ENCODE data around the gene IKZF2.

IKZF2 gene

DNA sequence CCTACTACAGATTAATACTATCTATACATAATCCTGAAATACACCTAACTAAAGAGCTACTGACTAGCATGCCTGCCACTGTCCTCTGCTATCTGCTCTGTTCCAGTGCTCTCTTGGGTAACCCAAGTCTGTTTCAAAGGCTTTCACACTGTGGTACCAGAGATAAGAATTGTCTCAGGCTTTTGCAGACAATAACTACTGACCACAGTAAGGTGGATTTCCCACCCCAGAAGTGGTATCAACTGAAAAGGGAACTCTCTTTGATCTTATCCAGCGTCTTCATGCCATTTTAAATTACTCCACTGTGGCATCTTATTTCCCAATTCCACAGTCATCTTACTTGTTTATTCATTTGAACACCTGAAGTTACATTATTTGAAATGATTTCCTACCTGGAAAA, 190.2 kb downstream of the IKZF2 start:
- Histone ChIP-seq H3K36me3 (ENCODE audit: control insufficient read depth, low read depth, low read length) (no peaks in the 10 kb centered on the region), H3K9me3 (ENCODE audit: control insufficient read depth, low read depth, low read length) (no peaks in the 10 kb centered on the region), H3K9ac (ENCODE audit: low read length) (no peak overlapping the region), H3K27ac (ENCODE audit: low read length) (no peak overlapping the region), H3K4me1 (ENCODE audit: control insufficient read depth, low read depth, low read length) (no peaks in the 10 kb centered on the region), H3K4me3 (ENCODE audit: low read length) (no peak overlapping the region), H3K27me3 (ENCODE audit: control insufficient read depth, insufficient read depth, low read length) (no peaks in the 10 kb centered on the region)

DNA sequence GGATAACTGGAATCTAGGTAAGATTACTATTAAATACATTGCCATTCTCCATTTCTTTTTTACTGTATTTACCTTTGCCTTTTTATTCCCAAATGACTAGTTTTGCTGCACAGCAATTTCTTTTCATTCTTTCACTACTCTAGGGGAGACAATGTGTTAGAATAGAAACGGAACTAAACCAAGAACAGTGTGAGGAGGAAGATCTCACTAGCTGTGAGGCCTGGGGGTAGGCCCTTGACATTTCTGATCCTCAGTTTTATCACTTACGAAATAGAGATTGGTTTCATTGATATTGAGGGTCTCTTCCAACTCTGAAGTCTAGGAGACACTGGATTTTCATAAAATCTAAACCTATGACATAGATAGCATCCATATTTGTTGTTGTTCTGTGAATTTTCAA, 191.1 kb downstream of the IKZF2 start:
- Histone ChIP-seq H3K9me3 (ENCODE audit: control insufficient read depth, low read depth, low read length) (no peaks in the 10 kb centered on the region), H3K9ac (ENCODE audit: low read length) (no peak overlapping the region), H3K27me3 (ENCODE audit: control insufficient read depth, insufficient read depth, low read length) (no peaks in the 10 kb centered on the region), H3K36me3 (ENCODE audit: control insufficient read depth, low read depth, low read length) (no peaks in the 10 kb centered on the region), H3K27ac (ENCODE audit: low read length) (no peak overlapping the region), H3K4me3 (ENCODE audit: low read length) (no peak overlapping the region), H3K4me1 (ENCODE audit: control insufficient read depth, low read depth, low read length) (no peaks in the 10 kb centered on the region)

DNA sequence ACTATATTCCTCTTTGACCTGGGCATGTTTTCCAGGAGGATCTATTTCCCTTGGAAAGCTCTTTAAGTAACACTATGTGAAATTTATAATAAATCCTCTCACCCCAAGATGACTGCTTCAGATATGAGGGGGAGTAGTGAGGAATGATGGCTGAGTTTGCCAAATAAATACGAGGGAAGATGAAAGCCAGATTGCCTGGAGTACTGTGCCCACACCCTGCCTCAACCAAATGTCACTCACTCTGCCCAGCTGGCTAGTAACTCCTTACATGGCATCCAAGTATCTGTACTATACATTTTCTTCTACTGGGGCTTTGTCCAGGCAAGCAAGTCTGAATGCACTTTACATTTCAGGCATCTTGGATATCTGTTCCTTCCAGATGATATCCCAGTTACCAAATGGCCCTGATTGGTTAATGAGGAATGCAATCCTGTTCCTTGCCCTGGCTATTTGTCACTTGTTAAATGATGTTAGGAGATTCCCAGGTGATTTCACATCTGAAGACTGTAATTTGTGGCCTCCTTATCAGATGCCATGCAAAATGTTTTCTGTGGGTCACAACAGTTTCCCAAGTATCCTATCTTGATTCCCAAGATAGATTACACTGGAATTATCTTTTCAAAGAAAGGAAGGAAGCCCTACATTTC, 191.8 kb downstream of the IKZF2 start:
- H3K9ac ChIP-seq (ENCODE audit: low read length): no peak overlapping the region
- H3K9me3 ChIP-seq (ENCODE audit: control insufficient read depth, low read depth, low read length): no peaks in the 10 kb centered on the region
- no peak overlapping the region for H3K4me3 ChIP-seq (ENCODE audit: low read length)
- H3K27ac ChIP-seq (ENCODE audit: low read length): no peak overlapping the region
- H3K4me1 ChIP-seq (ENCODE audit: control insufficient read depth, low read depth, low read length): no peaks in the 10 kb centered on the region
- no peaks in the 10 kb centered on the region for H3K27me3 ChIP-seq (ENCODE audit: control insufficient read depth, insufficient read depth, low read length)
- no peaks in the 10 kb centered on the region for H3K36me3 ChIP-seq (ENCODE audit: control insufficient read depth, low read depth, low read length)

DNA sequence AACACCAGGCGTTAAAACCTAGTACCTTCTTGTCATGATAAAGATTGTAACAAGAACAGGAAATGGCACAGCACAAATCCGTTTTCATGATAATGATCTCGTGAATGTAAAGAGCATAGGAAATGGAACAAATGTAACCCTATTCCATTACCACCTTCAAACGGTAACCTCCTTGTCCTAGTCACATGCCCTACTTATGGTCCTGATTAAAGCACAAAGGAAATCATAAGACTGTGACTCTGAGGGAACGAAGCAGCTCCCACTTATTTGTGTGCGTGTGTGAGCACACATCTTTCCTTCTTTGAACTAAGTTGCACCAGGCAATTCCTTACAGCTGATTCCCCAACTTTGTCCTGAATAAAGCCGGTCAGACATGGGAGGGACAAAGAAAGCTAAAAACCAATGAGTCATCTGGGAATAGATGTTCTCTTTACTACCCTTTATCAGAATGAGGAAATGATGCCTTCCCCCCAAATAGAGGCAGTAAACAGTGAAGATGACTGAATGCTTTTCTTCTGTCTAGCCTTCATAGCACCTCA, 192.6 kb downstream of the IKZF2 start:
- Histone ChIP-seq H3K4me1 (ENCODE audit: control insufficient read depth, low read depth, low read length) (no peaks in the 10 kb centered on the region), H3K36me3 (ENCODE audit: control insufficient read depth, low read depth, low read length) (no peaks in the 10 kb centered on the region), H3K27ac (ENCODE audit: low read length) (no peak overlapping the region)

DNA sequence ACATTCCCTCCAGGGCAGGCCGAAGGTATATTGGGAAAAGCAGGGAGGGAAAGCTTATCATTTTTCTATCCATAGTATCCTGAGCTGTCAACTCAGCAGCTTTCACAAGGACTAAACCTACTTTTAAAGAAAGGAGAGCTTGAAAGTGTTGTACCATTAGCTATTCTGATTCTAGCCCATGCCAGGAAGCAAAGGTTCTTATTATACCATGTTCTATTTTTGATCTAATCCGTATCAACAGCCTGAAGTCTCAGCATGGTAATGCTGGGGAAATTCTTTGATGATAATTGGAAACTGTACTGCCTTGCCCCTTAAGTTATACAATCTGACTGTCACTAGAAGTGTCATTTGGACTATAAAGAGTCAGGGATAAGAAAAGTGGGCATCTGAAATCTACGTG, 193.3 kb downstream of the IKZF2 start:
- Histone ChIP-seq H3K9me3 (ENCODE audit: control insufficient read depth, low read depth, low read length) (no peaks in the 10 kb centered on the region), H3K9ac (ENCODE audit: low read length) (no peak overlapping the region), H3K4me1 (ENCODE audit: control insufficient read depth, low read depth, low read length) (no peaks in the 10 kb centered on the region), H3K27ac (ENCODE audit: low read length) (no peak overlapping the region), H3K36me3 (ENCODE audit: control insufficient read depth, low read depth, low read length) (no peaks in the 10 kb centered on the region), H3K27me3 (ENCODE audit: control insufficient read depth, insufficient read depth, low read length) (no peaks in the 10 kb centered on the region), H3K4me3 (ENCODE audit: low read length) (no peak overlapping the region)

More for the DNA sequence above, 192.6 kb downstream of the IKZF2 start:
- Histone ChIP-seq H3K27me3 (ENCODE audit: control insufficient read depth, insufficient read depth, low read length) (no peaks in the 10 kb centered on the region), H3K9ac (ENCODE audit: low read length) (no peak overlapping the region), H3K9me3 (ENCODE audit: control insufficient read depth, low read depth, low read length) (no peaks in the 10 kb centered on the region), H3K4me3 (ENCODE audit: low read length) (no peak overlapping the region)

DNA sequence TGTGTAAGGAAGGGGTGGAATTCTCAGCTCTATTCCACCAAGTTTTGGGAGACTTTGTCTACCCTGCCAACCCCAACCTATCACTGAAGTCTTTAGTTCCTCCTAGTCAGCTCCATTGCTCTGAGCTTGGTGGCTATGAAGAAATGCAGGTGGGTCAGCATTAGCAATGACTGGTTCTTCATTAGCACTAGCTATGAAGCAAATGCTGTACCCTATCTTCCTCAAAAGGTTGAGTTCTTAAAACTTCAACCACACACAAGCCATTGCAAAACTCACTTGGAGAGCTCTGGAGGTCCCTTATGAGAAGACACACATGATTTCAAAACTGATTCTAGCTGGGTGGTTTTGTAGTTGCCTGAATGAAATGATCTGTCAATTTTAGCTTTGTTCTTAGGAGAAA, 193.8 kb downstream of the IKZF2 start:
- Histone ChIP-seq H3K27me3 (ENCODE audit: control insufficient read depth, insufficient read depth, low read length) (no peaks in the 10 kb centered on the region), H3K36me3 (ENCODE audit: control insufficient read depth, low read depth, low read length) (no peaks in the 10 kb centered on the region), H3K4me3 (ENCODE audit: low read length) (no peak overlapping the region), H3K27ac (ENCODE audit: low read length) (no peak overlapping the region), H3K9ac (ENCODE audit: low read length) (no peak overlapping the region), H3K4me1 (ENCODE audit: control insufficient read depth, low read depth, low read length) (no peaks in the 10 kb centered on the region), H3K9me3 (ENCODE audit: control insufficient read depth, low read depth, low read length) (no peaks in the 10 kb centered on the region)

DNA sequence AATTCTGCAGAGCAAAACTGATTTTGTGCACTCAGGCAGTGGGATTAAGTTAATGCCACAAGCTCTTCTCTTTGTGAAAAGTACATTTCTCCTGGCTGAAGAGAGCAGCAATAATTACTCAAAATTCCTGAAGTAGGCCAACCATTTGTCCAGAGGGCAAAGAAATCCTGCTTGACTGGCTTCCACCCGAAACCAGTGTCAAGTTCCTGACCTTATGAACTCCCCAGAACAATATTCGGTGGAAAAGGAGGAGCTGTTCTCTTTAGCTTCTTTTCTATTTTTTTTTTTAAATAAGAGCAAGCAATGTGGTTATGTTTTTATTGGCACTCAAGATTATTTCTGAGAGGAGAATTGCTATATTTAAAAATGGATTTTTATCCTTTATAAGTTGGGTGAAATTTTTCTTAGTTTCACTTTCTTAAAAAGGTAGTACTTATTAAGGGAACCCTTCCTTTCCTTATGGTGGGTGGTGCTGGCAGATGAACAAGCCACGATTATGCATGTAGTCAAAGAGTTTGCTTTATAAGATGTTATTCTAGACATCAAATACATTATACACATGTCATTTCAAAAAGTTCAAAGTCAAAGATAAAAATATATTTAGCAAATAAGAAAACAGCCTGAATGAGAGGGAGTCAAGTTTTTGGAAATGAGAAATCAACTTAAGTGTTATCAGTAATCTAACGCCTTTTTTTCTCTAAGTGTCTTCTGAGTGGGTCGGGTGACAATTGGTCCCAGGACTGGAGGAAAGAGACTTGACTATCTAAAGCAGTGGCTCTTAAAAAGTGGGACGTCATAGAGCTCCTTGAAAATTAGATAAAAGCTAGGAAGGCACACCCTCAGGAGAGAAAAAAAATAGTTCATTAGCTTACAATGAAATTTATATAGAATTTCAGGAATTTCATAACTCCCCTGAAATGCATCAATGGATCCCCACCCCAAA, 194.5 kb downstream of the IKZF2 start:
- no peak overlapping the region for H3K4me3 ChIP-seq (ENCODE audit: low read length)
- H3K27me3 ChIP-seq (ENCODE audit: control insufficient read depth, insufficient read depth, low read length): no peaks in the 10 kb centered on the region
- no peaks in the 10 kb centered on the region for H3K4me1 ChIP-seq (ENCODE audit: control insufficient read depth, low read depth, low read length)
- no peaks in the 10 kb centered on the region for H3K9me3 ChIP-seq (ENCODE audit: control insufficient read depth, low read depth, low read length)
- H3K27ac ChIP-seq (ENCODE audit: low read length): no peak overlapping the region
- H3K9ac ChIP-seq (ENCODE audit: low read length): no peak overlapping the region
- no peaks in the 10 kb centered on the region for H3K36me3 ChIP-seq (ENCODE audit: control insufficient read depth, low read depth, low read length)

DNA sequence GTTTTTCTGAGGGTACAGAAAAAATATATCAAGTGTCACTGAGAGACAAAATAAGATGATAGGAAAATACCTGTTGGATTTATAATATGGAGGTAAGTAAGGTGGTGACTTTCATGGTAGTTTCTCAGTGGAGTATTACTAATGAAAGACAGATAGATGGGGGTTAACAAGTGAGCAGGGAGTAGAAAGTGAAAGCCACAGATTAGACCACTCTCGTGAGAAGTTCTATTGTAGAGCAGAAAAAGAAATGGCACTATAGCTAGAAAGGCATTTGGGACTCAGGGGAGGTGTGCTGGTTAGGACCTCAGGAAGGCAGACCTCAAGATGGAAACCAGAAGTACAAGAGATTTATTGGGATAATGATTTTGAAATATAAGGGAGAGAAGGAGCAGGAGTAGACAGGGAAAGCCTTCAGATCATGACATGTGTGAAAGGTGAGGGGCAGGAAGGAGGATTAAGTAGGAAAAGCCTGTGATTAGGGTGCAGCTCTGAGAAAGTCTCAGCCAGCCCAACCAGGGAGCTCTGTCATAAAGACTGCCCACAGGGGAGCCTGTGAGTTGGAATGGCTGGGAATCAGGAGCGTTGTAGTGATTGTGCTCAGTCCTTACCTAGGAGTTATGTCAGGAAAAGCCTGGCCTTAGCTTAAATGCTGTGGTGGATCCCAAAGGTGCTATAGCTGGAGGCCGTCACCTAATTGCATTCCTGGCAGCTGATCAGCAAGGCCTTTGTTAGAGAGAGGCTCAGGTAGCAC, 198.1 kb downstream of the IKZF2 start:
- Histone ChIP-seq H3K36me3 (ENCODE audit: control insufficient read depth, low read depth, low read length) (no peaks in the 10 kb centered on the region), H3K27ac (ENCODE audit: low read length) (no peak overlapping the region), H3K27me3 (ENCODE audit: control insufficient read depth, insufficient read depth, low read length) (no peaks in the 10 kb centered on the region), H3K4me1 (ENCODE audit: control insufficient read depth, low read depth, low read length) (no peaks in the 10 kb centered on the region), H3K9ac (ENCODE audit: low read length) (no peak overlapping the region), H3K4me3 (ENCODE audit: low read length) (no peak overlapping the region), H3K9me3 (ENCODE audit: control insufficient read depth, low read depth, low read length) (no peaks in the 10 kb centered on the region)

DNA sequence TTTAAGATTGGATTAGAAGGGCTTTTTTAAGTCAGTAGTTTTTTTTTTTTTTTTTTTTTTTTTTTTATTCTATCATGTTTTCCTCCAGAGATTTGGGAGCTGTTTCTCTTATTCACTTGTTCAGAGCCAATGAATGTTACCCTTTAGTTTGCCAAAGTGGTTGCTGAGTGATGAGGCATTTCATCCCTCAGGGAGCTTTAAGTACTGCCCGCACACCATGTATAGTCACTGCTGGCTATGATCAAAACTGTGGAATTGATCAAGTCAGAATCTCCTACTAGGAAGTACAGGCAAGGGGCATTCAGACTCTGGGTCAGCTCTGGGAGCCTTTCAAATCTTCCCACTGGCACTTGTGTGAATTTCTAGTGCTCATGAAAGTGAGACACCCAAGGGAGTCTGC, 201.6 kb downstream of the IKZF2 start:
- H3K36me3 ChIP-seq (ENCODE audit: control insufficient read depth, low read depth, low read length): no peaks in the 10 kb centered on the region
- no peaks in the 10 kb centered on the region for H3K9me3 ChIP-seq (ENCODE audit: control insufficient read depth, low read depth, low read length)
- no peak overlapping the region for H3K4me3 ChIP-seq (ENCODE audit: low read length)
- H3K27ac ChIP-seq (ENCODE audit: low read length): no peak overlapping the region
- H3K4me1 ChIP-seq (ENCODE audit: control insufficient read depth, low read depth, low read length): no peaks in the 10 kb centered on the region
- H3K9ac ChIP-seq (ENCODE audit: low read length): no peak overlapping the region
- no peaks in the 10 kb centered on the region for H3K27me3 ChIP-seq (ENCODE audit: control insufficient read depth, insufficient read depth, low read length)
